HG03439 (cell line): ENCODE measurements around the gene CLPTM1L.

Source experiments
- ATAC-seq: cut with Tn5 transposase; IDR thresholded peaks from one replicate; pipeline ENCODE4 v1.9.1; 2021; ENCODE audit warnings: mild to moderate bottlenecking, moderate library complexity; ENCODE audit not compliant: unreplicated experiment

CLPTM1L gene

GRCh38 chr5:1316588-1317340, 28.1 kb downstream of the CLPTM1L start:
- ATAC-seq: no peak

GRCh38 chr5:1315709-1316587, 29.0 kb downstream of the CLPTM1L start:
- peak; percentile 59 for ATAC-seq

GRCh38 chr5:1315018-1315708, 29.7 kb downstream of the CLPTM1L start:
- no peak for ATAC-seq

GRCh38 chr5:1314564-1314982, 30.3 kb downstream of the CLPTM1L start:
- ATAC-seq: no peak

GRCh38 chr5:1312993-1313833, 31.7 kb downstream of the CLPTM1L start:
- peak; percentile 57 for ATAC-seq

GRCh38 chr5:1312206-1312605, 32.7 kb downstream of the CLPTM1L start:
- no peak for ATAC-seq

GRCh38 chr5:1311439-1312055, 33.4 kb downstream of the CLPTM1L start:
- no peak for ATAC-seq

GRCh38 chr5:1310118-1310517, 34.8 kb downstream of the CLPTM1L start:
- no peak for ATAC-seq

- ATAC-seq: no peak
These were observed 40.9 kb downstream of the CLPTM1L start for GRCh38 chr5:1304033-1304432.

- ATAC-seq: no peak
These were observed 42.6 kb downstream of the CLPTM1L start for GRCh38 chr5:1302258-1302657.

GRCh38 chr5:1300581-1301083, 44.3 kb downstream of the CLPTM1L start:
- no peak for ATAC-seq

GRCh38 chr5:1299961-1300360, 44.9 kb downstream of the CLPTM1L start:
- no peak for ATAC-seq

GRCh38 chr5:1299511-1299850, 45.4 kb downstream of the CLPTM1L start:
- no peak for ATAC-seq

- no peak for ATAC-seq
These were observed 46.0 kb downstream of the CLPTM1L start for GRCh38 chr5:1298723-1299510.

GRCh38 chr5:1298067-1298551, 46.8 kb downstream of the CLPTM1L start:
- no peak for ATAC-seq

GRCh38 chr5:1297243-1297642, 47.7 kb downstream of the CLPTM1L start:
- ATAC-seq: no peak

GRCh38 chr5:1295650-1296037, 49.3 kb downstream of the CLPTM1L start:
- ATAC-seq: no peak

GRCh38 chr5:1294835-1295649, 49.9 kb downstream of the CLPTM1L start, which contains the start of gene TERT:
Gene TERT (minus strand): TSS chr5:1295068. CDS start chr5:1294989, 79 bp downstream.
- ATAC-seq: no peak
